Posterior vena cava (tissue), 2 donors: ENCODE results near the gene ZNF48. TPM values are rescaled to one million over a fixed set of nuclear protein-coding genes. Genes with fewer than 3 reads are reported as not detected.
A peak's percentile ranks its signal among the peaks of the same experiment; 100 is the strongest.
"Not testable (repeated sequence)": the region's sequence is repeated elsewhere in the genome, so short reads cannot be mapped to it uniquely, and the experiment has no call there.

Experiments
- DNase-seq: peaks from one replicate; pipeline ENCODE4 v3.0.0-alpha.2; 2020; ENCODE audit warnings: low spot score
- intact Hi-C, 2 donors: fragments of 100-400 bp; cut with DNase I; formaldehyde crosslinking; loops; one replicate each; pipeline versions ENCODE4 v1.14.1 to v1.14.2; 2022 to 2023
- total RNA-seq, 2 donors: library from RNA; stranded (reverse); fragmentation: NEBNext Ultra II Directional; extraction: Animal tissue kit (Norgen Biotek cat#: 25700); gene quantifications; one replicate each; pipeline ENCODE4 v1.2.1, GENCODE V29; 2021
- donor health status: DM: yes; HTN: yes; CAD: no.
- donor health status: DM: yes; HTN: yes; CAD: no.

The ZNF48 gene
- total RNA-seq, 2 donors from 2014 or later = 6.2 to 6.5 TPM

- intact Hi-C loops = loop anchor here in 1 of 2 donors (5.0 kb wide), 1 partner anchor 1219 kb away; no protein-coding TSS in a partner anchor
- DNase-seq = no peak
These were observed 19.4 kb upstream of the ZNF48 start for GRCh38 chr16:30375864-30376263.

DNA sequence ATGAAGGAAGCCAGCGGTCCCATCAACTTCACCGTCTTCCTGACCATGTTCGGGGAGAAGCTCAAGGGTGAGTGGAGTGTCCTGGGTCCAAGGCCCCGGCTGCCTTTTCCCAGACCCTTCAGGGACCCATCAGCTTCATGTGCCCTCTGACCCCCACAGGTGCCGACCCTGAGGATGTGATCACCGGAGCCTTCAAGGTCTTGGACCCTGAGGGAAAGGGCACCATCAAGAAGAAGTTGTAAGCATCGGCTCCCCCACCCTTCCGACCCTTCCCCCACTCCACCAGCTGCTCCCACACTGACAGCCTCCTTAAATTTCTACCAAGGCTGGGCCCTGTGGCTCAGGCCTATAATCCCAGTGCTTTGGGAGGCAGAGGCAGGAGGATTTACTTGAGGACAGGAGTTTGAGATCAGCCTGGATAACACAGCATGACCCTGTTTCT, 18.7 kb upstream of the ZNF48 start:
- intact Hi-C loops = loop anchor here in 1 of 2 donors (5.0 kb wide), 1 partner anchor 1219 kb away; no protein-coding TSS in a partner anchor
- no peak for DNase-seq

GRCh38 chr16:30377050-30377811, 18.0 kb upstream of the ZNF48 start:
- DNase-seq = no peak
- intact Hi-C loops = loop anchor here in 1 of 2 donors (5.0 kb wide), 1 partner anchor 1220 kb away; no protein-coding TSS in a partner anchor

GRCh38 chr16:30377812-30378235, 17.4 kb upstream of the ZNF48 start:
- peak; percentile 98 for DNase-seq
- intact Hi-C loops = loop anchor here in 1 of 2 donors (5.0 kb wide), 1 partner anchor 1221 kb away; no protein-coding TSS in a partner anchor

DNA sequence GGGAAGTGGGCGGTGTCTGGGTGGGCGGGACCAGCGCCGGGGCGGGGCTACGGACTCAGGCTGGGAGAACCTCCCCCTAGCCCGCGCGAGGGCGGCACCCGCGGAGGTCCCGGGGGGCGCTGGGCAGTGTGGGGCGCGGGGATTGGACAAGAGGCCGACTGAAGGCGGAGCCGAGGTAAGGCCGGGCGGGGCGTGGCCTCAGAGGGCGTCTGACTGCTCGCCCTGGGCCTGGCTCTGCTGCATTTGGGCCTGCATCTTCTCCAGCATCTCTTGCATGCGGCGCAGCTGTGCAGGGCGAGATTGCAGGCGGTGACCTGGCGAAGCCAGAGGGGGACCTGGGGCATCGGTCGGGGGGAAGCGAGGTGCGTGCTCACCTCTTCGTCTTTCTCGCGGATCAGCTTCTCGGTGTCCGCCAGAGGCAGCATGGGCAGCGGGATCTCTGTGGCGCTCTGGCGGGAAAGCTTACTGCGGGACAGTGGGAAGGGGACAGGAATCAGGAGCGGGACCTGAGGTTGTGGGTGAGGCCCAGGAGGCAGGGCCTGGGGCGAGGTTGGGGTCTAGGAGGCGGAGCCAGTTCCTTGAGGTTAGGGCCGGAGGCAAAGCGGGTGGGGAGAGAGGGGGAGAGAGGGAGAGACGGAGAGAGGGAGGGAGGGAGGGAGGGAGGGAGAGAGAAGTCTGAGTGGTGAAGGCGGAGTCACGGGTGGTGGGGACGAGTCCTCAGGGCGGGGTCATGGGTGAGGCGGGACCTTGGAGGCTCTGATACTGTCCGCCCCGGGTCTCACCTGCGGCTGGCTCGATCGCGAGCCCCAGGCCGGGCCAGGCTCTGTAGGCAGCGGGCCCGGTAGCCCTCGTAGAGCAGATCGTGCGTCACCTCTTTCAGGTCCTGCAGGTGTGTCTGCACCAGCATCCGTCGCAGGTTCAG, 16.7 kb upstream of the ZNF48 start:
- peak; percentile 100 for DNase-seq
- intact Hi-C loops = loop anchor here in 1 of 2 donors (5.0 kb wide), 1 partner anchor 1221 kb away; no protein-coding TSS in a partner anchor

- intact Hi-C loops = loop anchor here in 1 of 2 donors (5.0 kb wide), 1 partner anchor 1222 kb away; no protein-coding TSS in a partner anchor
- no peak for DNase-seq
These were observed 15.9 kb upstream of the ZNF48 start for GRCh38 chr16:30379158-30379783.

DNA sequence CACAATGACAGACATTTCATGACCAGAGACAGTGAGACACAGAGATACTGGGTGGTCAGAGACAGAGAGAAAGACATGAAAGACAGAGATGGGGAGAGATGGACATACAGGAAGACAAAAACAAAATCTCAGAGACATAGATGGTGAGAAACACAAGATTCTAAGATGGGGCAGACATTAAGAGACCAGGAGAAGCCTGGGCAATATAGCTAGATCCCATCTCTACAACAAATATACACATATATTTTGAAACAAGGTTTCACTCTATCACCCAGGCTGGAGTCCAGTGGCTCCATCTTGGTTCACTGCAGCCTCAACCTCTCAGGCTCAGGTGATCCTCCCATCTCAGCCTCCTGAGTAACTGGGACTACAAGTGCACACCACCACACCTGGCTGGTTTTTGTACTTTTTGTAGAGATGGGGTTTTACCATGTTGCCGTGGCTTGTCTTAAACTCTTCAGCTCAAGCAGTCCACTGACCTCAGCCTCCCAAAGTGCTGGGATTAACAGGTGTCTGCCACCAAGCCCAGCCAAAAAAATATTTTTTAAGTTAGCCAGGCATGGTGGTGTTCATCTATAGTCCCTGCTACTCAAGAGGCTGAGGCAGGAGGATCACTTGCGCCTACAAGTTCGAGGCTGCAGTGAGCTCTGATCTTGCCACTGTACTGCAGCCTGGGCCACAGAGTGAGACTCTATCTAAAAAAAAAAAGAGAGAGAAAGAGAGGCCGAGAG, 15.0 kb upstream of the ZNF48 start:
- intact Hi-C loops = no loop called here
- no peak for DNase-seq

- DNase-seq = no peak
- intact Hi-C loops = no loop called here
These were observed 14.4 kb upstream of the ZNF48 start for GRCh38 chr16:30380803-30381208.

GRCh38 chr16:30381291-30382041, 13.8 kb upstream of the ZNF48 start:
- intact Hi-C loops = no loop called here

GRCh38 chr16:30382111-30382881, 12.9 kb upstream of the ZNF48 start, which contains the start of gene SEPTIN1:
SEPTIN1 (minus strand) TSS chr16:30382561; CDS start chr16:30382542, 19 bp downstream.
- intact Hi-C loops = no loop called here
- DNase-seq = no peak

More at GRCh38 chr16:30381291-30382041, 13.8 kb upstream of the ZNF48 start:
- DNase-seq = no peak

DNA sequence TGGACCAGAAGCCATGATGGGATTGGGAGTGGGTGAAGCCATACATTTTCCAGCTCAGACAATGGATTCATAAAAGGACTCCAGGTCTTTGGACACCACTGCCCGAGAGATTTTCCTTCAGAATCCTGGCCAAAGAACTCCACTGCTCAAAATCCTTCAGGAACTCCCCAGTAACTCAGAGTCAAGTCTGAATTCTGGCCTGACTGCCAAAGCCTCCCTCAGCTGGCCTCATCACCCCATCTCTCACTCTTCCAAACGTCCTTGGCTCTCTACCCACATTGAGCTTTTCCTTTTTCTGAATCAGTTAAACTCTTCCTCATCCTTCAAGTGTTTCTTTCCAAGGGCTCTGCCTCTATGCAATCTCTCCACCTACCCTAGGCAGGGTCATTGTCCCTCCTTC, 11.7 kb upstream of the ZNF48 start:
- intact Hi-C loops = no loop called here
- no peak for DNase-seq

DNA sequence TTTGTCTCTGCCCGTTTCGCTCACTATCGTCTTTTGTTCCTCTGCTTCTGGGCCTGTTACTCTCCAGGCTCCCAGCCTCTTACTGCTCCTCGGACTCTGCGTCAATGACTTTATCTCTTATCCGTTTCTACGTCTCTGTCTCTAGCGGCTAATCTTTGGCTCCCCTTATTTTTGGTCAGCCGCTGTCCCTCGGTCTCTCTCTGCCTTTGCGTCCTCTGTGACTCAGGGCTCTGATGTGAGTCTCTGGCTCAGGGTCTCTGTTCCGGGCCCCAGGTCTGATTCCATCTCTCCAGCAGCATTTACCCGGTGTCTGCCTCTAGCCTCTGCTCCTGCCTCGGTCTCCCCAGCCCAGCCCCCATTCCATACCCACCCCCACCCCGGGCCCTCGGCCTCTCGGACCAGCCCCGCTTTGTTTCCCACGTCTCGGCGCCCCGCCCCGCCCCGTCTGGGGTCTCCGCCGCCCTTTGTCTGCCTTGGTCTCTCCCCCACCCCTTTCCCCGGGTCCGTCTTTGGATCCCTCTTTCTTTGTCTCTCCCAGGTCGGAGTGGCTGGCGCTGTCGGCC, 547 bp upstream of the ZNF48 start:
- intact Hi-C loops = no loop called here
- no peak for DNase-seq

DNA sequence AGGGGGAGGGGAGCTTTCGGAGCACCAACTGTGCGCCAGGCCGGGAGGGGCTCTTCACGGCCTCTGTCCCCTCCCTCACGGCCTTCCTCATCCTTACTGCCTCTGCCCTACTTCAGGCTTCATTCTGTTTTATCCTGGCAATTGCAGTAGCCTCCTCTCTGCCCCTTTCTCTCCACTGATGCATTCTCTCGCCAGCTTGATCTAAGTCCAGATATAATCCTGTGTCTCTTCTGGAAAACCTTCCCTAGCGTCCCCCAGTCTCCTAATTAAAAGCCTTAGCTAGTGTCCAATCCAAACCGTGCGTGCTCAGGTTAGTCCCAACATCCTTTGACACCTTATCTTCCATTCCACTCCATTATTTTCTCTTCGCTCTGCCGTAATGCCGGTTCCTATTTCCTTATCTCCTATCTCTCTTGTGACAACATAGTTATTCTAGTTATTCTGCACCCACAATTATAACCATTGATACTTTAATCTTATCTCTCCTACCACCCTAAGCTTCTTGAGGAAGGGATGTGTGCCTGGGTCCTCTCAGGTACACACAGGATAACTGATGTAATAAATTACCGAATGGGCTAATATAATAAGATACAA, 869 bp downstream of the ZNF48 start:
- intact Hi-C loops = no loop called here
- DNase-seq = no peak

DNA sequence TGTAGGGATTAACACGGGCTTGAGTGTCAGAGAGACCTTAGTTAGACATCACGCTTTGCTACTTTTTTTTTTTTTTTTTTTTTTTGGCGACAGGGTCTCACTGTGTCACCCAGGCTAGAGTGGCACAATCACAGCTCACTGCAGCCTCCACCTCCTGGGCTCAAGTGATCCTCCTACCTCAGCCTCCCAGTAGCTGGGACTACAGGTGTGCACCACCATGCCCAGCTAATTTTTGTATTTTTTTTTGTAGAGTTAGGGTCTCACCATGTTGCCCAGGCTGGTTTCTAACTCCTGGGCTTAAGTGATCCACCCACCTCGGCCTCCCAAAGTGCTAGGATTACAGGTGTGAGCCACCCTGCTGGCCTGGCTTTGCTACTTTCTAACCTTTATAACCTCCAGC, 1.4 kb downstream of the ZNF48 start:
- intact Hi-C loops = not testable (repeated sequence)

GRCh38 chr16:30397056-30397455, 1.8 kb downstream of the ZNF48 start:
- DNase-seq = no peak
- intact Hi-C loops = no loop called here

More for the DNA sequence above, 1.4 kb downstream of the ZNF48 start:
- not testable (repeated sequence) for DNase-seq
